NCI-H1048 (cell line): Measurements from ENCODE around the gene ARID5A.
A peak's percentile ranks its signal among the peaks of the same experiment; 100 is the strongest.

Experiments used
- DNase-seq: peaks from one replicate; lab custom pipeline; 2025; lab: John Stamatoyannopoulos, UW

ARID5A gene

GRCh38 chr2:96528006-96528699 lies 8.4 kb upstream of the ARID5A start:
- no peak for DNase-seq

GRCh38 chr2:96528700-96529375 lies 7.7 kb upstream of the ARID5A start:
- DNase-seq: no peak

GRCh38 chr2:96529376-96530143 lies 7.0 kb upstream of the ARID5A start:
- DNase-seq: no peak

GRCh38 chr2:96530144-96530430 lies 6.5 kb upstream of the ARID5A start:
- DNase-seq: no peak

- no peak for DNase-seq
These were observed 5.8 kb upstream of the ARID5A start for GRCh38 chr2:96530474-96531357.

GRCh38 chr2:96531366-96531765 lies 5.2 kb upstream of the ARID5A start:
- no peak for DNase-seq

- DNase-seq: peak; percentile 90
These were observed 4.6 kb upstream of the ARID5A start for GRCh38 chr2:96531872-96532505.

GRCh38 chr2:96532641-96533291 lies 3.8 kb upstream of the ARID5A start:
- no peak for DNase-seq

- no peak for DNase-seq
These were observed 3.1 kb upstream of the ARID5A start for GRCh38 chr2:96533292-96534073.

- DNase-seq: no peak
These were observed 2.4 kb upstream of the ARID5A start for GRCh38 chr2:96534141-96534540.

GRCh38 chr2:96534701-96535181 lies 1.8 kb upstream of the ARID5A start:
- no peak for DNase-seq

GRCh38 chr2:96535331-96535730 lies 1.2 kb upstream of the ARID5A start:
- DNase-seq: no peak

GRCh38 chr2:96537066-96537733 lies 648 bp downstream of the ARID5A start:
- no peak for DNase-seq

GRCh38 chr2:96537734-96538486 lies 1.4 kb downstream of the ARID5A start:
- DNase-seq: no peak

- no peak for DNase-seq
These were observed 2.1 kb downstream of the ARID5A start for GRCh38 chr2:96538487-96539214.

GRCh38 chr2:96539215-96539920 lies 2.8 kb downstream of the ARID5A start:
- no peak for DNase-seq

- DNase-seq: no peak
These were observed 3.6 kb downstream of the ARID5A start for GRCh38 chr2:96540136-96540535.
